ENCODE measurements around the gene ALDH9A1.

The ALDH9A1 gene

GRCh38 chr1:165631342-165632151, 66.8 kb downstream of the ALDH9A1 start:
- no peaks in the 10 kb centered on the region for H3K9me3 ChIP-seq (ENCODE audit: insufficient read depth, low read depth, low read length)
- peaks cover 7% of the 10 kb centered on the region; the same call in 1 of the 2 replicates for H3K27me3 ChIP-seq (ENCODE audit: insufficient read depth, low read length)
- peak overlapping the region; percentile 96 for H3K4me3 ChIP-seq (ENCODE audit: low read length)
- peaks cover 36% of the 10 kb centered on the region for H3K4me1 ChIP-seq (ENCODE audit: insufficient read depth, low read length)
- no peaks in the 10 kb centered on the region for H3K36me3 ChIP-seq (ENCODE audit: insufficient read depth, low read depth, low read length)
- no peak overlapping the region for H3K27ac ChIP-seq (ENCODE audit: low read length)
- H3K9ac ChIP-seq (ENCODE audit: low read depth, low read length) = peak overlapping the region; percentile 88

DNA sequence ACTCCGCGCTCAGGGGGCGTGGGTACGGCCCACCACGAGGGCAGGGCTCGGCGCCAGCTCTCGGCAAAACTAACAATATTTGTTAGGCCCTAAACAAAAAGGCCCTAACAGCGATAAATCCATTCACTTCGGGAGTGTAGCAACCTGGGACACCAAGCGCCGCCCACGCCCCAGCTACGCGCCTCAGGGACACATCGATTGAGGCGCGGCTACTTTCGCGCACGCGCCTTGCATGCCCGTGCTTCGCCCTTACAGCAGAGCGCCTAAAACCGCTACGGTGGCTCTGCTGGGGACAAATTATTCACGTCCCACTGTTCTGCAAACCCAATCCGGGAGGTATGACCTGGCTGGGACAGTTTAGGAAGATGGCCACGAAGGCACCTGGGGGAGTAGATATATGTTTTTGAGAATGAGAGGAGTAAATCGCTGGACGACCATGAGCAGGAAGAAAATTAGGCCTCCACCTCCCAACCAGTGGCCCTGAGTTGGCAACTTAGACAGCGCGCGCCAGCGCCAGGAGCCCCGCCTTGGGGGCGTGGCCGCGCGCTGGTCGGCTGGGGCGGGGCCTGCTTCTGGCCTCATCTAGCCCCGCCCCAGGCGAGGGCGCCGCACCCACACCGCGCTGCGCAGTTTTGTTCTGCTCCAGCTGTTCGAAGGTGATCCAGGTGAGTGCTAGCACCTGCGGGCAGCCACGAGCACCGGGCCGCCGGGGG, 67.6 kb downstream of the ALDH9A1 start, which contains the start of gene MGST3:
MGST3 (plus strand) TSS at position 606 of the 713 bp plus-strand sequence. CDS start 18,614 bp downstream, outside the sequence.
- peak within 1 kb of the TSS; percentile 88 for H3K9ac ChIP-seq (ENCODE audit: low read depth, low read length)
- H3K27ac ChIP-seq (ENCODE audit: low read length) = peak within 1 kb of the TSS; percentile 79
- no peaks in the 10 kb centered on the region for H3K36me3 ChIP-seq (ENCODE audit: insufficient read depth, low read depth, low read length)
- peaks cover 33% of the 10 kb centered on the region for H3K4me1 ChIP-seq (ENCODE audit: insufficient read depth, low read length)
- H3K9me3 ChIP-seq (ENCODE audit: insufficient read depth, low read depth, low read length) = no peaks in the 10 kb centered on the region
- H3K4me3 ChIP-seq (ENCODE audit: low read length) = peak within 1 kb of the TSS; percentile 96
- peaks cover 7% of the 10 kb centered on the region; the same call in 1 of the 2 replicates for H3K27me3 ChIP-seq (ENCODE audit: insufficient read depth, low read length)

DNA sequence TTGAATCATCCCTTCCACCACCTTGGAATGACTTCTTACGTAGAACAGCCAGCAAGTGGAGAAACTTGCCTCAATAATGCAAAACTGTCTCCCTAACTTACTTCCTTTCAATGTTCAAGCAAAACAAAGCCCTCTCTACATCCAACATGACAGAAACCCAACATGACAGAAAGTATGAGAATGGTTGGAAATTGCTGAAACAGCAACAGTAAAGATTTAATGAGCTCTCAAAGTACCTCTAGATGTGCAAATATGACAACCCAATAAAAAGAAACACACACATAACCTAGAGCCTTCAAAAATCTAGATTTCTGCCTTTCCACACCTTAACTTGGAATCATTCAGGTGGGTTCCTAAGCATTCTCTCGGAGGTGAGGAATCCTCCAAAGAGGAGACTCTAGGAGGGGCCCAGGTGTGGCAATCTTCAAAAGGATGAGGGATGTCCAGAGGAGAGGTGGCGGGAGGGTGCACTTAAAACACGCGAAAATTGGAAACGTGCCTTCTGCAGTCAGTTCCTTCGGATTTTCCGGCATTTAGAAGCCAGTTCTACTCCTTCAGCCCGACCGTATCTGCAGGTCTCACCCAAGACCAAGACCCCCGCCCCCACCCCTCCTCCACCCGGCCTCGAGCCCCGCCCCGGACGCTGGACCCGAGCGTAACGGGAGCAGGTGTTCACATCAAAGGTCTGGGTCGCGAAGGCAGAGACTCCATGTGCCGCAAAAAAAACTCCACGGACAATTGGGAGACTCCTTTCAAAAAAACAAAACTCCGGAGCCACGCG, 68.3 kb downstream of the ALDH9A1 start:
- Histone ChIP-seq H3K27ac (ENCODE audit: low read length) (peak overlapping the region; percentile 79), H3K9ac (ENCODE audit: low read depth, low read length) (peak overlapping the region; percentile 88; the same call in 1 of the 2 replicates), H3K4me1 (ENCODE audit: insufficient read depth, low read length) (peaks cover 26% of the 10 kb centered on the region), H3K4me3 (ENCODE audit: low read length) (peak overlapping the region; percentile 96), H3K36me3 (ENCODE audit: insufficient read depth, low read depth, low read length) (no peaks in the 10 kb centered on the region), H3K9me3 (ENCODE audit: insufficient read depth, low read depth, low read length) (no peaks in the 10 kb centered on the region), H3K27me3 (ENCODE audit: insufficient read depth, low read length) (peaks cover 7% of the 10 kb centered on the region; the same call in 1 of the 2 replicates)

- no peak overlapping the region for H3K27ac ChIP-seq (ENCODE audit: low read length)
- no peak overlapping the region for H3K9ac ChIP-seq (ENCODE audit: low read depth, low read length)
- H3K36me3 ChIP-seq (ENCODE audit: insufficient read depth, low read depth, low read length) = no peaks in the 10 kb centered on the region
- H3K4me1 ChIP-seq (ENCODE audit: insufficient read depth, low read length) = peaks cover 19% of the 10 kb centered on the region
- H3K9me3 ChIP-seq (ENCODE audit: insufficient read depth, low read depth, low read length) = no peaks in the 10 kb centered on the region
- peaks cover 7% of the 10 kb centered on the region; the same call in 1 of the 2 replicates for H3K27me3 ChIP-seq (ENCODE audit: insufficient read depth, low read length)
- H3K4me3 ChIP-seq (ENCODE audit: low read length) = no peak overlapping the region
These were observed 69.2 kb downstream of the ALDH9A1 start for GRCh38 chr1:165629151-165629550.

GRCh38 chr1:165628147-165628822, 70.1 kb downstream of the ALDH9A1 start:
- H3K9me3 ChIP-seq (ENCODE audit: insufficient read depth, low read depth, low read length) = no peaks in the 10 kb centered on the region
- H3K4me1 ChIP-seq (ENCODE audit: insufficient read depth, low read length) = peaks cover 17% of the 10 kb centered on the region
- no peak overlapping the region for H3K27ac ChIP-seq (ENCODE audit: low read length)

DNA sequence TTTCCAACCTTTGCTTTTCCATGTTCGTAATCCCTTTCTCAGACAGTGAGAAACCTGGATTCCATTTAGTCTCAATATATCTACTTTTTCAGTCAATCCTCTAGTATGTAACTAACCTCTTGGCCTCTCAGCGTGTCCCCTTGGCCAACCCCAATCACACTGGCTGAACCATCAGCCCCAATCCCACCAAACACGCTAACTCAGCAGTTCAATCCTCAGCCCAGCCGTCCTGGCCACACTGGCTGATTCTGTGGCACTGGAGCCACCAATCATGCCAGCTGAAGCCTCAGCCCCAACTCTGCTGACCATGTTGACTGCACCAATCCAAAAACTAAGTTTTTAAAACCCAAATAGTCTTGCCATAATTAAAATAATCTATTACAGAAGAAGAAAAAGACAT, 73.9 kb downstream of the ALDH9A1 start:
- Histone ChIP-seq H3K9me3 (ENCODE audit: insufficient read depth, low read depth, low read length) (no peaks in the 10 kb centered on the region), H3K4me1 (ENCODE audit: insufficient read depth, low read length) (no peaks in the 10 kb centered on the region), H3K4me3 (ENCODE audit: low read length) (no peak overlapping the region), H3K9ac (ENCODE audit: low read depth, low read length) (no peak overlapping the region), H3K27me3 (ENCODE audit: insufficient read depth, low read length) (peaks cover 7% of the 10 kb centered on the region; the same call in 1 of the 2 replicates), H3K36me3 (ENCODE audit: insufficient read depth, low read depth, low read length) (no peaks in the 10 kb centered on the region), H3K27ac (ENCODE audit: low read length) (no peak overlapping the region)

More at GRCh38 chr1:165628147-165628822, 70.1 kb downstream of the ALDH9A1 start:
- no peak overlapping the region for H3K9ac ChIP-seq (ENCODE audit: low read depth, low read length)
- no peaks in the 10 kb centered on the region for H3K36me3 ChIP-seq (ENCODE audit: insufficient read depth, low read depth, low read length)
- H3K27me3 ChIP-seq (ENCODE audit: insufficient read depth, low read length) = peaks cover 7% of the 10 kb centered on the region; the same call in 1 of the 2 replicates
- H3K4me3 ChIP-seq (ENCODE audit: low read length) = no peak overlapping the region

DNA sequence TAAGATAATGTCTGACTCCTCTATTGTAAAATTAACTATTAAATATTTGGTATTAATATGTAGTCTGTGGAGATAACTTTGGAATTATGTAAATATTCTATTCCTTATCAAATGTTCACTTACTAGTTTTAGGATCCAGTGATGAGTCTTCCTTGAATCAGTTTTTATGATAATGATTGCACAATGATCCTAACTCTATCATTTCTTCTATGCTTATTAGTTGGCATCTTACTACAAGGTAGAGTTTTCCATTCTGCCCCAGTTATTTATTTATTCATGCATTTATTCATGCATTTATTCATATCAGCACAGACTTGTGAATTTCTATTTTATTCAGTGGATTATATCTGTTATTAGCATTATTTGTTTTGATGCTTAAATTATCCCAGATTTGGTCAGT, 74.7 kb downstream of the ALDH9A1 start:
- no peaks in the 10 kb centered on the region for H3K9me3 ChIP-seq (ENCODE audit: insufficient read depth, low read depth, low read length)
- H3K36me3 ChIP-seq (ENCODE audit: insufficient read depth, low read depth, low read length) = no peaks in the 10 kb centered on the region
- H3K9ac ChIP-seq (ENCODE audit: low read depth, low read length) = no peak overlapping the region
- H3K27ac ChIP-seq (ENCODE audit: low read length) = no peak overlapping the region
- no peaks in the 10 kb centered on the region for H3K27me3 ChIP-seq (ENCODE audit: insufficient read depth, low read length)
- H3K4me1 ChIP-seq (ENCODE audit: insufficient read depth, low read length) = no peaks in the 10 kb centered on the region
- H3K4me3 ChIP-seq (ENCODE audit: low read length) = no peak overlapping the region

DNA sequence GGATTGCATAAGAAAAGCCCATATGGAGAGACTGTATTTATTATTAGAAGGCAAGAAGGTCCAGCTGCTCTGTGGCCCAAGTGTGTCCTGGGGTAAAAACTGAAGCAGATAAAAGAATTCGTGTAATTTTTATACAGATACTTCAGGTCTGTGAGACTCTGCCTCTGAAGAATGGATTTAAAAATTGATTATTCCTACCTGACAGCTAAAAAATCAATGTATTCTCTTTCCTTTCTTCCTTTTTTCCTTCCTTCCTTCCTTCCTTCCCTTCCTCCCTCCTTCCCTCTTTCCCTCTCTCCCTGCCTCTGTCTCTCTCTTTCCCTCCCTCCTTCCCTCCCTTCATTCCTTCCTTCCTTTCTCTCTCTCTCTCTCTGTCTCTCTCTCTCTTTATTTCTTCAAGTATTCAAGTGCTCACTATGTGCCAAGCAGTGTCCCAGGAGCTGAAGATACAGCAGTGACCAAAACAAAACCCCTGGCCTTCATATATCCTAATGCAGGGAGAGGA, 78.7 kb downstream of the ALDH9A1 start:
- H3K27me3 ChIP-seq (ENCODE audit: insufficient read depth, low read length) = no peaks in the 10 kb centered on the region
- H3K4me1 ChIP-seq (ENCODE audit: insufficient read depth, low read length) = peaks cover 5% of the 10 kb centered on the region; the same call in 1 of the 2 replicates
- no peak overlapping the region for H3K27ac ChIP-seq (ENCODE audit: low read length)
- H3K4me3 ChIP-seq (ENCODE audit: low read length) = no peak overlapping the region
- no peak overlapping the region for H3K9ac ChIP-seq (ENCODE audit: low read depth, low read length)
- H3K36me3 ChIP-seq (ENCODE audit: insufficient read depth, low read depth, low read length) = no peaks in the 10 kb centered on the region
- H3K9me3 ChIP-seq (ENCODE audit: insufficient read depth, low read depth, low read length) = no peaks in the 10 kb centered on the region

- Histone ChIP-seq H3K4me3 (ENCODE audit: low read length) (no peak overlapping the region), H3K4me1 (ENCODE audit: insufficient read depth, low read length) (peaks cover 5% of the 10 kb centered on the region; the same call in 1 of the 2 replicates), H3K9ac (ENCODE audit: low read depth, low read length) (no peak overlapping the region), H3K36me3 (ENCODE audit: insufficient read depth, low read depth, low read length) (no peaks in the 10 kb centered on the region), H3K27ac (ENCODE audit: low read length) (no peak overlapping the region), H3K9me3 (ENCODE audit: insufficient read depth, low read depth, low read length) (peaks cover 3% of the 10 kb centered on the region), H3K27me3 (ENCODE audit: insufficient read depth, low read length) (no peaks in the 10 kb centered on the region)
These were observed 81.3 kb downstream of the ALDH9A1 start for GRCh38 chr1:165616987-165617546.

DNA sequence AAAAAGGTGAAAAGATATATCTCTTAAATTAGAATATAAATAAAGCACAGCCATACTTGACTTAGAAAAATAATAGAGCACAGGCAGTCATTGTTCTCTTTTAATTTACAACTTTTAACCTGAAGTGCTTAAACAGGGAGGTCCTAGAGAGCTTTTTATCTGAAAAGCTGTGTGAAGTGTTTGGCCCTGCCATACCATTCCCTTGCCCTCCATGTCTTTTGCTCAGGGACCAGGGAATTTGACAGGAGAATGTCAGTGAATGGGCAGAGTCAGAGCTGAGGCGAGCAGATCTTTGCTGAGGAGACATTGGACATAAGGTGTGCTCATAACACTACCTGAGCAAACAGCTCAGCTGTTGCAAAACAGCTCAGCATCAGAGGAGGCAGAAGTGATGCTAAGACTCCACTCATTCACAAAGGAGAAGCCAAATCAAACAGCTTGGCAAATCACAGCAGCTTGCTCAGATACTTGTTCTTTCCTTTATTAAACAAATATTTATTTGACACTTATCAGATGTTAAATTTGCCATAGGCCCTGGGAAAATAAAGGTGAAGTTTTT, 82.2 kb downstream of the ALDH9A1 start:
- Histone ChIP-seq H3K4me1 (ENCODE audit: insufficient read depth, low read length) (peaks cover 5% of the 10 kb centered on the region; the same call in 1 of the 2 replicates), H3K36me3 (ENCODE audit: insufficient read depth, low read depth, low read length) (no peaks in the 10 kb centered on the region), H3K27ac (ENCODE audit: low read length) (no peak overlapping the region)

More for the DNA sequence above, 82.2 kb downstream of the ALDH9A1 start:
- H3K9me3 ChIP-seq (ENCODE audit: insufficient read depth, low read depth, low read length) = peaks cover 3% of the 10 kb centered on the region
- H3K27me3 ChIP-seq (ENCODE audit: insufficient read depth, low read length) = no peaks in the 10 kb centered on the region
- no peak overlapping the region for H3K9ac ChIP-seq (ENCODE audit: low read depth, low read length)
- H3K4me3 ChIP-seq (ENCODE audit: low read length) = no peak overlapping the region

All from iPS-20b (cell line).